ENCODE data around the gene MAB21L3.

MAB21L3 gene

DNA sequence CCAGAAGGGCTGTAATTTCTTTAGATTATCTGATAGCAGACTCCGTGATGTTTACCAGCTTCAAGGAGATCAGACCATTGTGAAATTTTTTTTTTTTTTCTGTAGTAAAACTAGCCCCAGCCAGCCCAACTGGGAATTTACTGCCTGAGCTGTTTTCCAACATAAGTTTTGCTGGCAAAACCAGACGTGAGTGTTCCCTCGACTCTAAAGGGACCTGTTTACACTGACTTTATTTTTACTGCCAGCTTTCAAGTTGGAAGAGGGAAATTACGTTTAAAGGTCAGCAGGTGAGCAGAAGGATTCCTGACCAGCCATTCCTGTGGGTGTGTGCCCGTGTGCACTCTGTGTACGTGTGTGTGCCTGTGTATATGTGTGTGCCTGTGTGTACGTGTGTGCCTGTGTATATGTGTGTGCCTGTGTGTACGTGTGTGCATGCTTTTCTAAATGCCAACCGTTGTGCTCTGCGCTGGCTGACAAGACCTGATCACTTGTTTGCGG lies 374 bp downstream of the MAB21L3 start:
- no peak for DNase-seq (ENCODE audit: low read depth)

DNA sequence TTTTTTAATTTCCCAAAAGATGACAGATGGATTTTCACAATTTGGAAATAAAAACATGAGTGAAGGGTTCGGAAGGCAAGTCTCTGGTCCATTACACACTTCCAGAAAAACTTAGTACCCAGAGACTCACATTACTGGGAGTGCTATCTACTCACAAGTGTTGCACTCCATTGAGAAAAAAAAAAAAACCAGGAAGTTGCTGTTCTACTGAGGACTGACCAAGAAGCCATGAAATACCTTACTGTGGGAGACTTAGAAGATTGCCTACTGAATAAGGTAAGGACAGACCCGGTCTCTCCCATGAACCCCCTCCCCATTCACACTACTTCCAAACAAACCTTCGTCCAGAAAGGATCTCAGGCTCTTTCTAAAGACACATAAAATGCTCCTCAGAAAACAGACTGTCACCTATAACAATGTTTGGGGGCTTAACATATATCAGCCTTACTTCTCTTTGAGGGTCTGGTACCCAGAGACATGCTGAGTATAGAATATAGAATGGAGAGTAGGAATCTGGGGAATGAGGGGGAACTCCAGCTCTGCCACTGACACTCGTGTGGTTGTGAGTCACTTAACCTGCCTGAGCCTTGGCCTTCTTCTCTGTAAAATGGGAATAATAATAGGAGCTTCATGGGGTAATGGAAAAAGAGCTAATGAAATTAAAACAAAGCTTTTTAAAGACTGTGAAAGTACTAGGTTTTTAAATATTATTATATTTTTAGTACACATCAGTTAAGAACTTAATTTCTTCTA lies 1.4 kb downstream of the MAB21L3 start:
- no peak for DNase-seq (ENCODE audit: low read depth)

DNA sequence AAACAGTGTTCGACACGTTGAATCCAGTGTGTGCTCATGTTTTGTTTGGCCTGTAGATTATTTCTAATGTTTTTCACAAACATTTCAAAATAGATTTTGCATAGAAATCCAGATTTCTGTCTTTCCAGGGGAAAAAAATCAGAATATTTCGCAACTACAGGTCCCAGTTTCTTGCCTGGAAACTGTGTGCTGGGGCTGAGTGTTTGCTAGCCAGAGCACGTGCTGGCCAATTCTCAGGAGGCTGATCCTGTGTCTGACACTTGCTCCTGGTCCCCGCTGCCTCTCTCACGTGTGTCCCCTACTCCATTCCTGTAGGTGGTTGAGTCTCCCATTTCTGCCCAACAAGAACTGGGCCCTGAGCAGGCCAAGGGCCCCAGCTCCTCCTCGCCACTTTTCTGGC lies 2.4 kb downstream of the MAB21L3 start:
- DNase-seq (ENCODE audit: low read depth), result no peak

DNA sequence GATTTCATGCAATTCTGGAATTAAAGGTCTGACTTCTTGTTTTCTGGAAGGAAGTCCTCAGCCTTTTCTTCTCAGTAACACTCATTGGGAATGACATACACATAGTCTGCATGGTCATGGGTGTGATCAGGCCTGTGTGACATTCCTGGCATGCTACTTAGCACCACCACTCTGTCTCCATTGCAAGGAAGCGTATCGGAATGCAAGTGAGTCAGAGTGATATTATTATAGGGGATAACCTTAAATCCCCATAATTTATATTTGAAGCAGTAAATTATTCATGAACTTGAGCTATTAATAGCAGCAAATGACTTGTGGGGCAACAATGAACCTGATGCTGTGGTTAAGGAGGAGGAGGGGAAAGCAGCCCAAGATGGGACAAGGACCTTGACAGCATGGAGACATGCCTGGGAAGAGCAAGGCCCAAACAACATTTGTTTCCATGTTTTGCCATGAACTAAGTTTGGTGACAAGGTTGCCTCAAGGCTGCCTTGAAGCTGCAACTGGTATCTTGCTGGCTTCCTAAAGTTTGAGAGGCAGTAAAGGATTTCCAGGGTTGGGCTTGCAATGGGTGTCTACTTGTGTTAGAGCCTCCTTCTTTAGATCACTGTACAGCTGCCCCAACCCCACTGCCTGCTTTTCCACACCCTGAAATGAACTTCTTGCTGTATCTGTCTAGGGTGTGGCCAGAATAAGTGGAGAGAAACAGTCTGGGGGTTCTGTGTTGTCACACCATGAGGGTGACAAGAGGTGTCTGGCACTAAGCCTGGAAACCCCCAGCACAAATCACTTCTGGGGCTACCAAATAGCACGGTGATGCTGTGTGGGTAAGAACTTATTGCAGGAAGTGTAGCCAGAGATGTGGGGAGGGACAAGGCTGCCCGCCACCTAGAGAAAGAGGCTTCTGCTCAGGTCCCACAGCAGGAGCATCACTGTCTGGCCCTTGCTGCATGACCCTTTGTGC lies 4.6 kb downstream of the MAB21L3 start:
- no peak for DNase-seq (ENCODE audit: low read depth)

DNA sequence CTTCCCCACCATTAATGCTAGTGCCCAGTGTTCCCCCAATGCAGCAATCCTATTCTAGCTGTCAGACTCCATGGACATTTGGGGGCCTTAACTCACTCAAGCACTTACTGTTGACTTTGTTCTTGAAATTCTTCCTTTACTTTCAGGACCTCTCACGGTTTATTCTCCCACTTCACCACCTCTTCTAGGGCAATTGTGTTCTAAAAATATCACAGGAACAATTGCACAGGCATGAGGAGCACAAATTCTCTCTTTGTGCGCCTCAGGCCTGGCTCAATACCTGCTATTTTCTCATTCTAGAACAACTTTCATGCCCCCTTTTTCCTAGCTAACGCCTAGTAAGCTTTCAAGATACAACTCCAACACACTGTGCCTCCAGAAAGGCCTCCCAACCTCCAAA lies 7.3 kb downstream of the MAB21L3 start:
- DNase-seq (ENCODE audit: low read depth), result no peak

DNA sequence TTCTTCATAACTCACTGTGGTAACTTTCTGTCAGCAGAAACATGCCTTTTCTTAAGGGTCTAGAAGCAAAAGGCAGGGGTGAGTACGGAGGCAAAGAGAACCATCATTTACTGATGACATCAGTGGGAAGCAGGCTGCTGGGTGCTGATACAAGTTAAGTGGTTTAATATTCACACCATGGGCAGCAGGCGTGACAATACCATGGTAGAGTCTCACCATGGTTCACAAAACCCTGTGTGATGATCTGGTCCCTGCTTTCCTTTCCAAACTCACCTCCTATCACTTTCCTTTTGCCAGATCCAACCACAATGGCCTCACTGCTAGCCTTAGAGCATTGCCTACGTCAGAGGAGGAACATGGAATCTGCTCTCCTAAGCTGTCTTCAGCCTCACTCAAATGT lies 8.7 kb downstream of the MAB21L3 start:
- no peak for DNase-seq (ENCODE audit: low read depth)

DNA sequence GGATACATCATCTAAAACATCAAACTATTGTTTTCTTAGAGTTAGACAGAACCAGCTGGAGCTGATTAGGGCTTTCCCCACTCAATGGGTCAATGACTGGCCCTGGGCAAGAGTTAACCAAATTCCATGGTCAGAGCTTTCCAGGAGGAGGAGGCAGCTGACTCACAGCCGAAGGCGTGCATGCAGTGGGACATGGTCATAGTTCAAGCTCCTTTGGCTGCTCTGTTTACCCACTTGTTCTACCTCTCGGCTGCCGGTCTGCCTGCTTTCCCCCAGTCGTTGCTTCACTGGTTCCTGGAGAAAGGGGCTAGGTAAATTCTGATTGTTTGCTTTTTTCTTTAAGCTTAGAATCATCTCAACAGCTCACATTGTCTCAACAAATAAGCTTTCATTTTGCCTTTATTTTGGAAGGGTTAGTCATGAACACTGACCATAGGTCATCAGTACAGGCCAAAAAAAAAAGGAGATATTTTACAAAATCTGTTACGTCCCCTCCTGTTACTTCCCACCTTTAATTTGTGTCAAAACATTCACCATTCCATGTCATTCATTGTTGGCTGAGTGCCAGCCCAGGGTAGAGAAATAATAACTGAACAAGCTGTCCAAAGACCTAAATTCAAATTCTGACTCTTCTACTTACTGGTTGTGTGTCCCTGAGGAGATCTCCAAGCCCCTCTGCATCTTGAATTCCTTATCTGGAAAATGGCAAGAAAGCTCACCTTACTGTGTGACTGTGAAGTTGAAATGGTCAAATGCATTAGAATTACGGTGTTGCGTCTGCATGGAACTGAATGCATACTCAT lies 12.0 kb downstream of the MAB21L3 start:
- no peak for DNase-seq (ENCODE audit: low read depth)

DNA sequence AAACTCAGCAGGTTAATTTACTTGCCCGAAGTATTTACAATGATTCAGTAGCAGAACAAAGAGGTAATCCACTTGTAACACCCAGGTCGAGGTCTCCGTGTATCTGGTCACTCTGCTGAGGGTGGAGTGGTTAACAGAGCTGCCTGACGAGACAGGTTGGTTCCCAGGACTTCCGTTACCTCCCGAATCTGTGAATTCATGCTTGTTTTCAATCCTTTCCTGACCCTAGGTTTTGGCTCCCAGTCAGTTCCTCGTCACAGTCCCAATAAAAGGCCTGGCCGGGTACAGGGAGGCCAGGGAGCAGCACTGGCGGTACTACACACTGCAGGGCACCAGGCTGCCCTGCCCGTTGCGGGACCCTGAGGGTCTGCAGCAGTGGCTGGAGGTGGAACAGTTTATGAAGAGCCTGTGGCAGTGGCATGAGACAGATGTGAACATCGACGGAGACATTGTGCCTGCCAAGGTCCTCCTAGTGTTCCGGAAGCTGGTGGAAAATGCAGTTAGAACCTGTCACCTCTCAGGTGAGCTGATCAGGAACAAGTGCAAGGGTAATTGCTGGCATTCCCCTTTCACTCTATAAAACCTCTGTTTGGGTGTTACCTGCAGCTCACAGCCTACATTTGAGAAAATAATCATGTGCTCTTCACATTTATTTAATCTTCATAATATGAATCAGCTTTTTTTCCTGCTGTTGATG lies 12.8 kb downstream of the MAB21L3 start:
- DNase-seq (ENCODE audit: low read depth), result no peak

DNA sequence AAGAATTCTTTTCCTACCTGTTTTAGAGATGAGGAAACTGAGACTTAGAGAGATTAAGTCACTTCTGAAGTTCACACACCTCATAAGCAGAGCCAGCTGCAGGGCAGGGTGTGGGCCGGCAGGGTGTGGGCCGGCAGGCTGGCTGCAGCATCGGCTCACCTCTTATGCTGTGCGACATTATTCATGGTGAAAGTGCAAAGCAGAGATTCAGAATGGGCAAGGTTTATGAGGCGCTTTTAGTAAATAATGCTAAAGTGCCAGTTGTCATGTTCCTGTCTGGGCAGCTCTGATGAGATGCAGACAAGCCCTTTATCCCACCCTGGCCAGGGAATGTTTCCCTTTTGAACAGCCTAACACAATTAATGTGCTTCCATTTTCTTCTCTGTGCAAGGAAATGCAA lies 14.6 kb downstream of the MAB21L3 start:
- no peak for DNase-seq (ENCODE audit: low read depth)

DNA sequence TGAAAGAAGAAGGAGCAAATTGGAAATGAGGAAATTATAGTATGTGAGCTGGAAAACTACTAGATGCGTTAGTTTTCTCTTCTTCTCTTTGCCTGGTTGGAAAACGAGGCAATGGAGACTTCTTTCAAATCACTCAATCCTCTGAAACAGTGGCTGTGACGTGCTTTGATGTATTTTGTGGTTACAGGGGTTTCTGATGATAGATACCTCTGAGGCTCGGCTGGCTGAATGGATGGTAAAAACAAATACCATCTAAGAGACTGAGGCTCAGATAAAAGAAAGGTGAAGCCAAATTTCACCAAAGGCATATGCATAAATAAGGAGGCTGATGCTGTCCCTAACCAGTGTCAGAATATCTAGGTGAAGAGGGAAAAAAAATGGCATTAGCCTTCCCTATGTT lies 15.1 kb downstream of the MAB21L3 start:
- no peak for DNase-seq (ENCODE audit: low read depth)

DNA sequence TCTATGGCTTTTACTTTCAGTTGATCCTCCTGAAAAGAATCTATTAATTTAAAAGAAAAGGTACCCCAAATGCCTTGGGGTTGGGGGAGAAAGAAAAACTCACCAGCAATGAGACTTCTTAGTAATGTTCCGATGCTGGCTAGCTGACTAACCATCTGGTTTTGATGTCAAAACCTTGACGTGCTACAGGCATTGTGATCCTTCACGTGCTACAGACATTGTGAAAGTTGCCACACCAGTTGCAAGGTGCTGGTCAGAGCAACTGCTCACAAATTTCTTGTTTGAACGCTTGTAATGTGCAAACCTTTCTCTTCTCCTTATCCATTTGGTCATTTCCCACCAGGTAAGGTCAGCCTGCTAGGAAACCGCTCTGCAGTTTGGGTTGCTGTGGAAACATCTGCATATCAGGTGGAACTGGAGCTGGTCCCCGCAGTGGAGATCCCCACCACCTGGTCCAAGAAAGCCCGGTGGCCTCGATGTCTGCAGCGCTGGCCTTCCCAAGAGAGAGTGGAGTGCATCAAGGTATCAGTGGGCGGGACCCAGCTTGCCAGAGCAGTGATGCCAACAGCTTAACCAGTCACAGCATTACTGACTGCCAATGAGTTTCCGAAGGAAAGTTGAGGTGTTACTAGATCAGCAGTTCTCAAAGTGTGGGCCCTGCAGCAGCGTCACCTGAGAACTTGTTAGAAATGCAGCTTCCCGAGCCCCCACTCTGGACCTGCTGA lies 16.1 kb downstream of the MAB21L3 start:
- no peak for DNase-seq (ENCODE audit: low read depth)

DNA sequence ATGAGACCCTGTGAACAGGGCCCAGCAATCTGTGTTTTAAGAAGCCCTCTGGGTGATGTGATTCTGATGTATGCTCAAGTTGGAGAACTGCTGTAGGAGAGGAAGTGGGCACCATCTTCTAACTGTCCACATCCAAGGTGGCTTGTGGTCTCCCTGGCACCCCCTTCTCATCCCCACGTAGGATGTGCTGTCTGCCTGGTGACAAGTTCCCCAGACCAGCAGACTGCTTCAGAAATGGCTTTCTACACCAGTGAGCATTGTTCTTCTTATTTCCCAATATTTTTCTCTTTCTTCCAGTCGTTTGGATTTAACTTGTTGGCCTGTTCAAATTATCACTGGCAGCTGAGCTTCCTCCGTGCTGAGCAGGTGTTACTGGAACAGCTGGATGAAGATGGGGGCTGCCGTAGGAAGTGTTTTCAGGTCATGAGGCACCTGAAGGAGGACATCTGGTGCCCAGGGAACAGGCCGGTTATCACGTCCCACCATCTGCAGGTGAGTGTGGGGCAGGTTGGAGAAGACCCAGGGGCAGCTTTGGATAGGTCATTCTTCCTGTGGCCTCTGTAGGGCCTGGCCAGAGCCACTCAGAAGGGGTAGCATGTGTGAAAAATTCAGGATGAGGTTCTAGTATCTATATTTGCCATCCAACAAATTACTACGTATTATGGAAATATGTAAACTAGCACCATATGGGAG lies 16.8 kb downstream of the MAB21L3 start:
- no peak for DNase-seq (ENCODE audit: low read depth)

DNA sequence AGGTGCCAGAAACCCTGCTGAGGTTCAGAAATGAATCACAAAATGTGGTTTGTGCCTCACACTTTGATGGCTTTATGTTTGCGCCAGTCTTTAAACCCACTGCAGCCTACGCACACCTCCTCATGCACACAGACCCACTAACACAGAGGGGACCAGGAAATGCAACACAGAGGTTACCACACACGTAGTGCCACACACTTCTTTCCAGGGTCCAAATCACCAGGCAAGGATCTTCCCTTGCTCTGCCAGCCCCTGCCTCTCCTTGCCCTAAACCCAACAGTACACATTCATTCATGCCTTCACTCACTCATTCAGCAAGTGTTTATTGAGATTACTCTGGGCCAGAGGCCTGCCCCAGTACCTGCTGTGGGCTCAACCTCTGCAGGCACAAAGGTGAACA lies 17.5 kb downstream of the MAB21L3 start:
- no peak for DNase-seq (ENCODE audit: low read depth)

DNA sequence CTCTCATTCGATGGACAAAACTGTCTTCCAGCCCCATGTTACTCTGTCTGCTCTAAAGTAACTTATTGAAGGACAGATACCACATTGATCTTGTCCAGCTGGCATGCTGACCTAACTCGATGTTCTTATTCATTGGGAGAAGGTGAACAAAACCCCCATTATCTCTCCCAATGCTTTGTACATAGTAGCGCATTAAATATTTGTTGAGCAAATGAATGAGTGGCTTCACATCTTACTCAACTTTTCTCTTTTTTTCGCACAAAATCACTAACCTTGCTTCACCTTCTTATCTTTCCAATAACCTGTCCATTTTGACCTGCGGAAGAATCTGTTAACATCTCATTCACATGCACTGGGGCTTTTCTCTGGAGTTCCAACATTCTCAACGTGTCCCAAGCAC lies 18.3 kb downstream of the MAB21L3 start:
- DNase-seq (ENCODE audit: low read depth), result no peak

DNA sequence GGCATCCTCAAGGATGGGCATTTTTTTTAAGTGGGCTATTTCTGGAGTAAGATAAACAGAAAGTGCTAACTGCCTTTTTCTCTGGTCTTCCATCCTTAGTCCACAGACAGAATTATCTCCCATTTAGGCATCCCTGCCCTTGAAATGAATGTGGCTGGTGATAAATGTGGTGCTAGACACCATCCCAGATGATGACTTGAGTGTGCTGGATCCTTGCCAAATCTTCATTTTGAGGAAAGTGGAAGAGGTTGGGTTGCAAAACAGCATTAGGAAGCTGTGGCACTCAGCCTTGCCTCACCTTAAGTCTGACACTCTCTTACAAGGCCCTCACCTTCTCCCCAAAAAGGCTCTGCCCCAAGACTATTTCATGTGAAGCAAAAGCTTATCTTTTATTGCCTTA lies 19.2 kb downstream of the MAB21L3 start:
- no peak for DNase-seq (ENCODE audit: low read depth)

DNA sequence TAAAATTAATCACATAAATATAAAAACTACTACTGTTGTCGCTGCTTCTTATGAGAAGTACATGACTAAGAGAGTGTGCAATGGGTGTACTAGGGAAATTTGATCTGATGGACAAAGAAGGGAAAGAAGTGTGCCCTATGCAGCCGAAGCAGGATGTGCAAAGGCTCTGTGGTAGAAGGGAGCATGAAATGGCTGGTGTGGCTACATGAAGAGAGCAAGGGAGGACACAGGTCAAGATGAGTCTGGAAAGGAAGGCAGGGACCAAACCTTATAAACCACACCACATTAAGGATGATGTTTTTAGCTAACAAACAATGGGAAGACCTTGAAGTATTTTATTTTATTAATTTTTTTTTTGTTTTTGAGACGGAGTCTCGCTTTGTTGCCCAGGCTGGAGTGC lies 20.0 kb downstream of the MAB21L3 start:
- no peak for DNase-seq (ENCODE audit: low read depth)

DNA sequence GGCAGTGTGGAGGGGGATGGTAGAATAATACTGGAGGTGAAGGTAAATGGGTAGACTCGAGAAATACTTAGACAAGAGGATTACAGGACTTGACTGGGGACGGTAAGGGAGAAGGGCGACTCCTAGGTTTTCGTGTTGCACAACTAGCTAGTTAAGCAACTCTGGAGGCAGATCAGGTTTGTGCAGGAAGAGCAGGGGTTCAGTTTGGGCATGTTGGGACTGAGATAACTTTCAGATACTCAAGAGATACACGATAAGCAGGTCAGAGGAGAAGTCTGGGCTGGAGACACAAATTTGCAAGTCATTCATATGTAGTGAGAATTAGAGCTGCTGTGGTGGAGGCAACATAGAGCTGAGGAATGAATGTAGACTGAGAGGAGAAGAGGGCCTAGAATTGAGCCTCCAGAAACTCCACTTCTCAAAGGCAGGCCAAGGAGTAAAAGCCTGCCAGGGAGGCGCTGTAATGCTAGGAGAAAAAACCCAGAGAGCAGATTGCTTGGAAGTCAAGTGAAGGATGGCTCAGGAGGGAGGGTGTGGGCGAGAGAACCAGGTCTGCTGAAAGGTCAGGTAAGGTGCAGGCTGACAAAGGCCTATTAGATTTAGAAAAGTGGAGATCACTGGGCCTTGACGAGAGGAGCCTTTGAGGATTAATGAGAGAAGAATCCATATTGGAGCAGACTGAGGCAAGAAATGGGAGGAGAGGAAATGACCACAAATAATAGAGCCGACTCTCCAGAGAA lies 20.8 kb downstream of the MAB21L3 start:
- no peak for DNase-seq (ENCODE audit: low read depth)

DNA sequence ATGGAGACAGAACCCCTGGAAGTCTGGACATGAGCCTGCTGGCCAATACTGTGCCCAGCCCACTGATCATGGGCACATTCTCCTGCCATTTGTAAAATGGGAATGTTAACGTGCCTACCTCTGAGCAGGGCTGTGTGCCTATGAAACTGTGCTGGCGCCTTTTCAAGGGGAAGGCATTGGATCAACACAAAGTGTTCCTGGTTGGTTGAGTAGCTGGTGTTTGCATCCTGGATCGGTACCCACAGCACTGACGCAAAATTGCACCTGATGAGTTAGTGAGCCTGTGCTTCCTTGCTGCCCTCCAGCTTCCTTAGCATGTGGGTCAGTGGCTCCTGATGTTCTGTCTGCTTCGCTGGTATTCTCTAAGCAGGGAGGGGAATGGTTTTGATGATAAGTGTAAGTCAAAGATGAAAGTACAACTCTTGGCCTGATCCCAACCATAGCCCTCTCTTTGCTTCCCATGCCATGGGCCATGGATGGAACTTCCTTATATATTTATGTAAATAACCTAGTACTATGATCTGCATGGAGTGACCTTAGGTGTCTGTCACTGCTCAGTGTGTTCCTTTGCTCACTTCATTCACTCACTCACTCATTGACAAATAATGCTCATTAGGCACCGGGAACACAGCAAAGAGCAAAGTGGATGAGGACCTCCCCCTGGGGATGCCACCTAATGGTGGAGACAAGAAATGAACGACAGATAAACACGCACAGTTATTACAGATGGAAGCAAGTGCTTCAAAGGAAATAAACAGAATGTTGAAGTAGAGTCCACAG lies 22.7 kb downstream of the MAB21L3 start:
- no peak for DNase-seq (ENCODE audit: low read depth)

DNA sequence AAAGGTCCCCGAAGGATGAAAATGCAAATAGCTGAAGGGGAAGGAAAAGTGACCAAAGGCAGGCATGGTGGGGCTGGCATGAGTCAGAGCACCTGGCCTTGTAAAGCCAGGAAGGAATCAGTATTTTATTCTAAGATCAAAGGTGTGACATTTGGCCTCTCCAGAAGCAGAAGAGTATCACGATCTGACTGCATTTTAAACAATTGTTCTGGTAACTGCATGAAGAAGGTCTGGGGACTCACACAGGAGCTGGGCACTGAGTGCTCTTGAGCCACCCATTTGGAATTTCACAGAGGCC lies 23.2 kb downstream of the MAB21L3 start:
- DNase-seq (ENCODE audit: low read depth), result no peak

Data from stimulated activated CD8-positive, alpha-beta memory T cell treated with anti-CD3 and anti-CD28 coated beads, Interleukin-15, amount 100 ng/mL, for 24 hours (primary cell).